Measurements from ENCODE around the gene EFHC2.

- TF ChIP-seq CTCF (IDR thresholded peaks at IDR 0.05; ENCODE audit: low read depth, low read length, poor library complexity, severe bottlenecking) (no peak), EZH2phosphoT487 (IDR thresholded peaks at IDR 0.05; ENCODE audit: borderline replicate concordance, low read length) (no peak)
These were observed 49.3 kb upstream of the EFHC2 start for GRCh38 chrX:44392767-44393166.
